SK-N-SH (cell line): ENCODE data around the gene FCHSD2. TPM values are rescaled to one million over a fixed set of nuclear protein-coding genes. Genes with fewer than 3 reads are reported as not detected.
A peak's percentile ranks its signal among the peaks of the same experiment; 100 is the strongest.

Experiments used
- CTCF ChIA-PET: fragments of 300-600, 350-600 bp; formaldehyde crosslinking; extraction: SDS; loops from one replicate; lab custom pipeline; 2021; lab: Yijun Ruan, JAX
- POLR2A ChIA-PET: fragments of 350-600 bp; sonication (Branson Sonifier 250); formaldehyde crosslinking; extraction: SDS; loops from one replicate; lab custom pipeline; 2020; ENCODE audit warnings: antibody characterized with exemption, inconsistent platforms; lab: Yijun Ruan, JAX
- DNase-seq: peaks from one replicate; pipeline ENCODE4 v3.0.0; 2012
- H2AFZ ChIP-seq: fragments of 200-600 bp; sonication (generic); 2 replicates; pipeline ENCODE4 v1.8.1; 2016; ENCODE audit warnings: antibody characterized with exemption, mild to moderate bottlenecking, low read depth
- H3F3A ChIP-seq: fragments of 200-600 bp; sonication (generic); replicated peaks from 2 replicates; pipeline ENCODE3; 2016; ENCODE audit warnings: antibody characterized with exemption, mild to moderate bottlenecking; ENCODE audit not compliant: insufficient read depth
- H3K27ac ChIP-seq, 2 experiments: fragments of 200-500 bp in 1 of 2; fragments of 200-600 bp in 1 of 2; sonication (Bioruptor generic) in 1 of 2; sonication (generic), shearing (Covaris generic) in 1 of 2; 2 replicates each; pipeline versions ENCODE4 v1.5.1 to v1.6.1; 2014 to 2016; ENCODE audit warnings: low read depth in 2 of 2, inconsistent platforms in 1 of 2, low read length in 1 of 2, mild to moderate bottlenecking in 1 of 2, mixed read lengths in 1 of 2
- H3K27me3 ChIP-seq: fragments of 200-600 bp; sonication (generic), shearing (Covaris generic); 2 replicates; pipeline ENCODE4 v1.6.1; 2016; ENCODE audit warnings: mixed run types; ENCODE audit not compliant: insufficient read depth
- H3K36me3 ChIP-seq, 2 experiments: fragments of 200-500 bp in 1 of 2; fragments of 200-600 bp in 1 of 2; sonication (Bioruptor generic) in 1 of 2; sonication (generic) in 1 of 2; replicated peaks in 1 of 2; 2 replicates each; pipeline versions ENCODE3 to v1.5.1; 2014 to 2016; ENCODE audit warnings: low read length in 1 of 2, mild to moderate bottlenecking in 1 of 2; ENCODE audit not compliant: insufficient read depth in 2 of 2, control insufficient read depth in 1 of 2
- H3K4me1 ChIP-seq, 2 experiments: fragments of 200-500 bp in 1 of 2; fragments of 200-600 bp in 1 of 2; sonication (Bioruptor generic) in 1 of 2; sonication (generic), shearing (Covaris generic) in 1 of 2; 2 replicates each; pipeline versions ENCODE4 v1.5.1 to v1.6.1; 2014 to 2016; ENCODE audit warnings: low read depth in 1 of 2, low read length in 1 of 2, mixed run types in 1 of 2; ENCODE audit not compliant: insufficient read depth in 2 of 2, control insufficient read depth in 1 of 2
- H3K4me2 ChIP-seq: fragments of 200-600 bp; sonication (generic), shearing (Covaris generic); 2 replicates; pipeline ENCODE4 v1.6.1; 2017; ENCODE audit warnings: mixed run types
- H3K4me3 ChIP-seq, 2 experiments: fragments of 200-500 bp in 1 of 2; fragments of 200-600 bp in 1 of 2; sonication (Bioruptor generic) in 1 of 2; sonication (generic), shearing (Covaris generic) in 1 of 2; 2 replicates each; pipeline versions ENCODE4 v1.5.1 to v1.8.1; 2014 to 2016; ENCODE audit warnings: low read depth in 2 of 2, inconsistent platforms in 1 of 2, low read length in 1 of 2, mild to moderate bottlenecking in 1 of 2, mixed read lengths in 1 of 2, moderate library complexity in 1 of 2
- H3K79me2 ChIP-seq: fragments of 200-600 bp; sonication (generic); 2 replicates; pipeline ENCODE4 v1.8.1; 2017; ENCODE audit warnings: mild to moderate bottlenecking; ENCODE audit not compliant: insufficient read depth
- H3K9ac ChIP-seq: fragments of 200-600 bp; sonication (generic); 2 replicates; pipeline ENCODE4 v1.6.1; 2017; ENCODE audit warnings: mixed run types
- H3K9me2 ChIP-seq: fragments of 200-600 bp; sonication (generic); 2 replicates; pipeline ENCODE4 v1.6.1; 2017; ENCODE audit warnings: mixed run types
- H3K9me3 ChIP-seq: fragments of 200-600 bp; sonication (generic); 2 replicates; pipeline ENCODE4 v1.6.1; 2017; ENCODE audit warnings: mixed run types, mild to moderate bottlenecking, moderate library complexity
- H4K20me1 ChIP-seq: fragments of 200-600 bp; sonication (generic); 2 replicates; pipeline ENCODE4 v1.6.1; 2017; ENCODE audit warnings: mild to moderate bottlenecking, mixed run types; ENCODE audit not compliant: insufficient read depth
- CTCF ChIP-seq: fragments of 200-600 bp; sonication (generic); IDR thresholded peaks from 2 replicates; pipeline ENCODE4 v1.6.1; 2017; ENCODE audit warnings: antibody characterized with exemption, mild to moderate bottlenecking, moderate library complexity
- MEF2A ChIP-seq: IDR thresholded peaks from 2 replicates; pipeline ENCODE4 v1.4.0; 2012; ENCODE audit warnings: low read depth, borderline replicate concordance
- PBX3 ChIP-seq: IDR thresholded peaks from 2 replicates; pipeline ENCODE4; 2012
- RAD21 ChIP-seq: IDR thresholded peaks from 2 replicates; pipeline ENCODE4 v1.6.1; 2012; ENCODE audit warnings: mild to moderate bottlenecking, low read length
- SMC3 ChIP-seq: IDR thresholded peaks from 2 replicates; pipeline ENCODE4 v1.6.1; 2012; ENCODE audit warnings: low read depth, low read length, improper control_type of control experiment
- YY1 ChIP-seq: IDR thresholded peaks from 2 replicates; pipeline ENCODE4 v1.4.0; 2012; ENCODE audit warnings: low read depth, mild to moderate bottlenecking
- WGBS: methylation state at CpG from one replicate; pipeline ENCODE4 v1.1.6; 2017; ENCODE audit warnings: low lambda C conversion rate; 5-methylcytosine and 5-hydroxymethylcytosine counted together
- polyA plus RNA-seq, 3 experiments: library from polyadenylated mRNA; depleted of rRNA; stranded (reverse); fragments of >200 nt; gene quantifications; 2 replicates each; pipeline ENCODE4 v1.2.3, GENCODE V29; 2012

The FCHSD2 gene
- polyA plus RNA-seq, 1 of the 3 experiments (the other 2 are of a cell fraction): 10.4 TPM

- H3K79me2 ChIP-seq: no peaks in the 10 kb centered on the region
- no peaks in the 10 kb centered on the region for H3F3A ChIP-seq
- no peak overlapping the region for H3K27ac ChIP-seq
- no peak overlapping the region for H2AFZ ChIP-seq
- 96% methylated on average over 4 of the region's 9 CpGs for WGBS
- no peaks in the 10 kb centered on the region for H3K9me3 ChIP-seq
- no peak overlapping the region for H3K9ac ChIP-seq
- H3K4me2 ChIP-seq: no peak overlapping the region
- DNase-seq: no peak
- peaks cover 3 to 4% of the 10 kb centered on the region in 2 experiments for H3K36me3 ChIP-seq
- no peaks in the 10 kb centered on the region for H4K20me1 ChIP-seq
- no peaks in the 10 kb centered on the region for H3K9me2 ChIP-seq
- ChIA-PET POLR2A (no interaction called here), CTCF (interaction anchor here (0.6 to 4.3 kb wide), 6 partner anchors 9 to 253 kb away, joined by 3 to 42 read pairs (median 6); partner anchors contain the start of gene FCHSD2)
- H3K4me1 ChIP-seq: no peaks in the 10 kb centered on the region; a peak in 2 of 4 replicates
- TF ChIP-seq MEF2A (no peak), RAD21 (no peak), PBX3 (no peak)
- H3K27me3 ChIP-seq: no peaks in the 10 kb centered on the region
- no peak overlapping the region for H3K4me3 ChIP-seq
These were observed 216.5 kb downstream of the FCHSD2 start for GRCh38 chr11:72925656-72926055.

GRCh38 chr11:72924568-72925190, 217.4 kb downstream of the FCHSD2 start:
- TF ChIP-seq CTCF: peak; percentile 61
- TF ChIP-seq RAD21: peak; percentile 69
- no peak for TF ChIP-seq YY1
- no peak for TF ChIP-seq MEF2A
- peak; percentile 56 for TF ChIP-seq SMC3
- Histone ChIP-seq H3K4me3 (no peak overlapping the region), H3K9me3 (no peaks in the 10 kb centered on the region), H3K36me3 (peaks cover 3 to 4% of the 10 kb centered on the region in 2 experiments), H3K27me3 (no peaks in the 10 kb centered on the region), H3K27ac (no peak overlapping the region), H3K4me1 (no peaks in the 10 kb centered on the region; a peak in 1 of 4 replicates), H3K4me2 (no peak overlapping the region), H2AFZ (no peak overlapping the region), H3K79me2 (no peaks in the 10 kb centered on the region), H3K9ac (no peak overlapping the region), H3K9me2 (no peaks in the 10 kb centered on the region), H4K20me1 (no peaks in the 10 kb centered on the region), H3F3A (no peaks in the 10 kb centered on the region)
- DNase-seq: peak; percentile 22
- ChIA-PET CTCF (interaction anchor here (0.6 to 4.3 kb wide), 13 partner anchors 9 to 365 kb away, joined by 3 to 42 read pairs (median 4); partner anchors contain the start of gene FCHSD2), POLR2A (interaction anchor here (0.6 to 0.7 kb wide), 2 partner anchors 95 to 96 kb away, joined by 3 to 4 read pairs; no protein-coding TSS in a partner anchor)
- 95% methylated on average over 1 of the region's 1 CpG for whole genome bisulfite sequencing
